Body of pancreas (tissue), 4 donors: ENCODE data around the gene CEP104.

Experiments used
- POLR2A ChIP-seq, 3 donors: fragments of 450-650 bp; IDR thresholded peaks; one replicate each; pipeline ENCODE4 v1.6.1; 2016; ENCODE audit warnings: antibody characterized with exemption in 3 of 3, mild to moderate bottlenecking in 2 of 3
- TF ChIP-seq, protein P1 (sequence below), 7 experiments: fragments of 450-650 bp in 4 of 7; fragments of 200-600 bp in 3 of 7; sonication (generic) in 3 of 7; IDR thresholded peaks; one replicate each; pipeline ENCODE4 v1.5.1; 2016 to 2019; ENCODE audit warnings: antibody characterized with exemption in 7 of 7

DNA sequence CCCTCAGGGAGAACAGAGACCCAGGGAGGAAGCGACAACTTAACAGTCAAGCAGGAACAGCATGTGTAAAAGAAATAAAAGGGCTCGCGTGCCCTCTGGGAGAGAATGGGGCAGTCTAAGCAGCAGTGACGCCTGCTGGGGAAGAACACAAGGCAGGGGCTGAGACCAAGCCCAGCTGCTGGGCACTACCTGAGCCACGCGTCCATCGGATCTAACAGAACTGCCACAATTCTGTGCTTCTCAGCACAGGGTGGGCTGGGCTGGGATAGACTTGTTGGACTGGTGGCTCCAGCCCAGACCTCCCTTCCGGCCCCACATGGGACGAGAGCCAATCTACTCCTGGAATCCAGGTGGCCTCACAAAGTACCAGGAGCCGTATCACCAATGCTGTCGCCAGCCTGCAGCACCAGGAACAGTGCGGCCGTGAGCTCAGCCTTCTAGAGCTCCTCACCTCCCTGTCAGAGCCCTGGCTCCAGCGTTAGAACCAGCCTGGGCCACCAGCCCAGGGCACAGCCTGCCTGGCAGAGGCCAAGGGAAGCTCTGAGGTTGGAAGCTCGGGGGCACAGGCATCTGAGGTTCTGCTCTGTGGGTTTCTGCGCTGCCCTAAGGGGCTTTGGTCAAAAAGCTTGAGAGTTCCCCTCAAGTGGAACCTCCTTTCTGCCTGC lies 68.1 kb downstream of the CEP104 start:
- TF ChIP-seq, protein P1, sequence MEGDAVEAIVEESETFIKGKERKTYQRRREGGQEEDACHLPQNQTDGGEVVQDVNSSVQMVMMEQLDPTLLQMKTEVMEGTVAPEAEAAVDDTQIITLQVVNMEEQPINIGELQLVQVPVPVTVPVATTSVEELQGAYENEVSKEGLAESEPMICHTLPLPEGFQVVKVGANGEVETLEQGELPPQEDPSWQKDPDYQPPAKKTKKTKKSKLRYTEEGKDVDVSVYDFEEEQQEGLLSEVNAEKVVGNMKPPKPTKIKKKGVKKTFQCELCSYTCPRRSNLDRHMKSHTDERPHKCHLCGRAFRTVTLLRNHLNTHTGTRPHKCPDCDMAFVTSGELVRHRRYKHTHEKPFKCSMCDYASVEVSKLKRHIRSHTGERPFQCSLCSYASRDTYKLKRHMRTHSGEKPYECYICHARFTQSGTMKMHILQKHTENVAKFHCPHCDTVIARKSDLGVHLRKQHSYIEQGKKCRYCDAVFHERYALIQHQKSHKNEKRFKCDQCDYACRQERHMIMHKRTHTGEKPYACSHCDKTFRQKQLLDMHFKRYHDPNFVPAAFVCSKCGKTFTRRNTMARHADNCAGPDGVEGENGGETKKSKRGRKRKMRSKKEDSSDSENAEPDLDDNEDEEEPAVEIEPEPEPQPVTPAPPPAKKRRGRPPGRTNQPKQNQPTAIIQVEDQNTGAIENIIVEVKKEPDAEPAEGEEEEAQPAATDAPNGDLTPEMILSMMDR (IDR thresholded peaks at IDR 0.05) = no peak
- TF ChIP-seq POLR2A (IDR thresholded peaks at IDR 0.05) = no peak
